Suprapubic skin (tissue), 4 donors: ENCODE measurements around the gene SYNE1. TPM values are rescaled to one million over a fixed set of nuclear protein-coding genes. Genes with fewer than 3 reads are reported as not detected.

Experiments
- DNase-seq, 2 donors: peaks; one replicate each; pipeline ENCODE4 v3.0.0-alpha.2; 2019; ENCODE audit warnings: low spot score in 2 of 2
- H3K27ac ChIP-seq: fragments of 200-600 bp; sonication (generic); one replicate; pipeline ENCODE4 v1.5.1; 2019
- H3K27me3 ChIP-seq: fragments of 200-600 bp; sonication (generic); one replicate; pipeline ENCODE4 v1.5.1; 2019
- H3K36me3 ChIP-seq: fragments of 200-600 bp; sonication (generic); one replicate; pipeline ENCODE4 v1.5.1; 2019
- H3K4me1 ChIP-seq: fragments of 200-600 bp; sonication (generic); one replicate; pipeline ENCODE4 v1.5.1; 2019
- H3K4me3 ChIP-seq: fragments of 200-600 bp; sonication (generic); one replicate; pipeline ENCODE4 v1.5.1; 2019; ENCODE audit warnings: mild to moderate bottlenecking
- H3K9me3 ChIP-seq: fragments of 200-600 bp; sonication (generic); one replicate; pipeline ENCODE4 v1.5.1; 2019
- CTCF ChIP-seq, 2 donors: fragments of 200-600 bp in 1 of 2; fragments of 450-650 bp in 1 of 2; sonication (generic) in 1 of 2; IDR thresholded peaks; one replicate each; pipeline ENCODE4 v1.5.1; 2016 to 2019; ENCODE audit warnings: antibody characterized with exemption in 2 of 2, mild to moderate bottlenecking in 1 of 2, moderate library complexity in 1 of 2
- EP300 ChIP-seq: sonication (generic); formaldehyde crosslinking; IDR thresholded peaks from one replicate; pipeline ENCODE4 v1.6.1; 2017; ENCODE audit warnings: antibody characterized with exemption
- POLR2A ChIP-seq, 2 donors: fragments of 450-650 bp; IDR thresholded peaks; one replicate each; pipeline ENCODE4 v1.6.1; 2017; ENCODE audit warnings: antibody characterized with exemption in 2 of 2, mild to moderate bottlenecking in 2 of 2, moderate library complexity in 2 of 2
- POLR2AphosphoS5 ChIP-seq, 3 donors: sonication (generic); formaldehyde crosslinking; IDR thresholded peaks; one replicate each; pipeline ENCODE4 v1.6.1; 2017; ENCODE audit warnings: antibody characterized with exemption in 3 of 3
- WGBS: methylation state at CpG from one replicate; pipeline ENCODE4 v1.1.5; 2018; 5-methylcytosine and 5-hydroxymethylcytosine counted together
- total RNA-seq, 4 donors: library from RNA; depleted of rRNA; stranded (reverse); fragments of >200 nt; gene quantifications; one replicate each; pipeline ENCODE4 v1.1.0, GENCODE V29; 2016

Gene SYNE1
- total RNA-seq, 4 donors from 2014 or later = 105 to 184 (median 132) TPM

DNA sequence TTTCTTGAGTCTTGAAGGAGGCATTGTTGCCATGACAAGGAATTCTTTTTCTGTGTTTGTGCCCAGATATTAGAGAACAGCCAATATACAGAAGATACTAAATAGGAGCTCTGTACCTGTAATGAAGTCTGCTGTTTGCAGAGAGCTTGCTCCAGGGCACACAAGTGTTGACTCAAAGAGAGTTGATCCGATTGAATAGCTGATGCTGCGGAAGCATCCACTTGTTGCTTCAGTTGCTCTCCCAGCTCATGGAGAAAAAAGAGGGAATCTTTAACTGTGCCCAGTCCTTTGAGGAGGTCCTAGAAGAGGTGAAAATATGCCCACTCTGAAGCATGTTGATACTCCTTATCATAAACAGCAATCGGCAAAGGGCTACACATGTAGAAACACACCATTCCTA is 418.3 kb downstream of the SYNE1 start:
- Histone ChIP-seq H3K36me3 (peaks cover 73% of the 10 kb centered on the region), H3K27ac (no peak overlapping the region), H3K4me1 (no peaks in the 10 kb centered on the region), H3K27me3 (no peaks in the 10 kb centered on the region), H3K9me3 (peaks cover 5% of the 10 kb centered on the region), H3K4me3 (no peak overlapping the region)
- 94% methylated on average over 3 of the region's 3 CpGs for WGBS
- no peak for DNase-seq
- TF ChIP-seq CTCF (IDR thresholded peaks at IDR 0.05) = no peak
- no peak for TF ChIP-seq POLR2A (IDR thresholded peaks at IDR 0.05)
- TF ChIP-seq POLR2AphosphoS5 (IDR thresholded peaks at IDR 0.05) = no peak
- TF ChIP-seq EP300 = no peak

GRCh38 chr6:152212437-152212836 is 424.7 kb downstream of the SYNE1 start:
- WGBS = 94% methylated on average over 1 of the region's 1 CpG
- Histone ChIP-seq H3K9me3 (no peaks in the 10 kb centered on the region), H3K4me3 (no peak overlapping the region), H3K27me3 (no peaks in the 10 kb centered on the region), H3K4me1 (no peaks in the 10 kb centered on the region), H3K27ac (no peak overlapping the region), H3K36me3 (peaks cover 47% of the 10 kb centered on the region)
- TF ChIP-seq CTCF (IDR thresholded peaks at IDR 0.05) (no peak), EP300 (no peak), POLR2A (IDR thresholded peaks at IDR 0.05) (no peak), POLR2AphosphoS5 (IDR thresholded peaks at IDR 0.05) (no peak)
- no peak for DNase-seq

DNA sequence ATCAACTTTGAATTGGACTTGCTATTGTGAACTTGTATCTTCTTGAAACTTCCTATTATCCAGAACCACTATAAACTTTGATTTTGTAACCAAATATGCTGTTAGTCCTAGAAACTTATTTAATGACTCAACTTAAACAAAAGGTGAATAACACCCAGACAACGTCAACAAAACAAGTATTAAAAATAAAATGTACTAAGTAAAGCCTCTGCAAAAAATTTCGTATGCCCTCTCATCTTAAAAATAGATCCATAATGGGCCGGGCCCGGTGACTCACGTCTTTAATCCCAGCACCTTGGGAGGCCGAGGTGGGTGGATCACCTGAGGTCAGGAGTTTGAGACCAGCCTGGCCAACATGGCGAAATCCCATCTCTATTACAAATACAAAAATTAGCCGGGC is 428.0 kb downstream of the SYNE1 start:
- TF ChIP-seq CTCF (IDR thresholded peaks at IDR 0.05) = no peak
- no peak for TF ChIP-seq EP300
- no peak for TF ChIP-seq POLR2A (IDR thresholded peaks at IDR 0.05)
- no peak for TF ChIP-seq POLR2AphosphoS5 (IDR thresholded peaks at IDR 0.05)

GRCh38 chr6:152207915-152208714 is 429.0 kb downstream of the SYNE1 start:
- H3K36me3 ChIP-seq = peaks cover 47% of the 10 kb centered on the region

More for the DNA sequence above, 428.0 kb downstream of the SYNE1 start:
- Histone ChIP-seq H3K27ac (no peak overlapping the region), H3K36me3 (peaks cover 57% of the 10 kb centered on the region), H3K9me3 (no peaks in the 10 kb centered on the region), H3K4me1 (no peaks in the 10 kb centered on the region), H3K27me3 (no peaks in the 10 kb centered on the region), H3K4me3 (no peak overlapping the region)
- 91% methylated on average over 8 of the region's 8 CpGs for WGBS
- DNase-seq = no peak

More at GRCh38 chr6:152207915-152208714, 429.0 kb downstream of the SYNE1 start:
- WGBS = 95% methylated on average over 12 of the region's 12 CpGs
- Histone ChIP-seq H3K27ac (no peak overlapping the region), H3K9me3 (no peaks in the 10 kb centered on the region), H3K27me3 (no peaks in the 10 kb centered on the region), H3K4me1 (no peaks in the 10 kb centered on the region), H3K4me3 (no peak overlapping the region)
- TF ChIP-seq POLR2A (IDR thresholded peaks at IDR 0.05) = no peak
- TF ChIP-seq POLR2AphosphoS5 (IDR thresholded peaks at IDR 0.05) = no peak
- TF ChIP-seq CTCF (IDR thresholded peaks at IDR 0.05) = no peak
- no peak for TF ChIP-seq EP300
- no peak for DNase-seq
